ACC112 (cell line): ENCODE data around the gene FBXL7.

Experiments
- H2AFZ ChIP-seq: fragments of 200-600 bp; sonication (generic); one replicate; pipeline ENCODE4 v1.6.0; 2017; ENCODE audit warnings: antibody characterized with exemption, low read length; ENCODE audit not compliant: unreplicated experiment
- H3K27ac ChIP-seq: fragments of 200-600 bp; sonication (generic); 2 replicates; pipeline ENCODE4 v1.5.1; 2014; ENCODE audit warnings: low read depth, mild to moderate bottlenecking, antibody characterized with exemption, low read length, moderate library complexity
- H3K27me3 ChIP-seq: fragments of 200-600 bp; sonication (generic); 2 replicates; pipeline ENCODE4 v1.6.1; 2014; ENCODE audit warnings: mild to moderate bottlenecking, antibody characterized with exemption, low read length, moderate library complexity, mixed read lengths; ENCODE audit not compliant: insufficient read depth
- H3K36me3 ChIP-seq: fragments of 200-600 bp; sonication (generic); 2 replicates; pipeline ENCODE4 v1.6.1; 2016; ENCODE audit warnings: mild to moderate bottlenecking, antibody characterized with exemption, low read length, moderate library complexity, mixed read lengths; ENCODE audit not compliant: insufficient read depth
- H3K4me1 ChIP-seq: fragments of 200-600 bp; sonication (generic); one replicate; pipeline ENCODE4 v1.6.1; 2016; ENCODE audit warnings: low read length, mixed read lengths; ENCODE audit not compliant: insufficient read depth, unreplicated experiment, control insufficient read depth
- H3K4me3 ChIP-seq: fragments of 200-600 bp; sonication (generic); 2 replicates; pipeline ENCODE4 v1.5.1; 2014; ENCODE audit warnings: mild to moderate bottlenecking, low read depth, low read length
- H3K79me2 ChIP-seq: fragments of 200-600 bp; sonication (generic); one replicate; pipeline ENCODE4 v1.6.0; 2016; ENCODE audit warnings: low read length; ENCODE audit not compliant: control insufficient read depth, unreplicated experiment, insufficient read depth

The FBXL7 gene

DNA sequence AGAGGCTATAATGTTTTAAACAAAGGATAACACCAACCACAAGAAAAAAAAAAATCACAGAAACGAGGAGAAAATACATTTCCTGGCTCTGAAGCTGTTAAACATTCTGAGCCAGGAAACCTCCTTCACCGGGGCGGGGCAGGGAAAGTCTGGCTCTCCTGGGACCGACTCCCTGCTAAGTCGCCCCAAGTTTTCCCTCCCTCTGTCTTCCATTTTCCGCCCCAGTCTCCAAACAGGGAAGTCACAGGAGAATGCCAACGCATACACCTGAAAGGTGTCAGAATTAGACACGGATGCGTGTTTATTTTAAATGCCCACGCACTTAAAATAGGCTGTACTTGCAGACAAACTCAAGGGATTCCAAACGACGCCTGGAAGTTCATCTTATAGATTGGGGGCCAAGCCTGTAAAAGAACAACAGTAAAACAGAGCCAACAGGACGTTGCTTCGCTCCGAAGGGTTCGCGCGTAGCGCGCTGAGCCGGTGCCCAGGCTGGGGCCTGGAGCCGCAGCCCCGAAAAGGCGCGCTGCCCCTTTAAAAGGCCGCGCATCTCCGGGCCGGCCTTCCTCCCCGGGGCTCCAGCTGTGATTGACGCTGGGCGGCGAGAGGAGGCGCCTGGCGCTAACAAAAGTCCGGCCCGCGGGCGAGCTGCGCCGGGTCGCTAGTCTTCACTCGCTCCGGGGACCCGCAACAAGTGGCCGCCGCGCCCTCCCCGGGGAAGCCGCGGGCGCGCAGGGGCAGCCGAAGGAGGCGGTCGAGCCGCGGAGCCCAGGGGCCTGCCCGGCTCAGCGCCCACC, at the start of gene FBXL7:
Gene FBXL7, plus strand, starts transcription at position 653 of the 797 bp plus-strand sequence.
- peak within 1 kb of the TSS; percentile 80 for H3K4me3 ChIP-seq
- peak within 1 kb of the TSS; percentile 94 for H2AFZ ChIP-seq
- H3K79me2 ChIP-seq, result peaks cover 36% of the 10 kb centered on the region
- peaks cover 10% of the 10 kb centered on the region; the same call in 1 of the 2 replicates for H3K27me3 ChIP-seq
- peak within 1 kb of the TSS; percentile 55 for H3K27ac ChIP-seq
- H3K4me1 ChIP-seq, result peaks cover 6% of the 10 kb centered on the region
- 0 out of 2 replicates have a peak, but pooled peaks cover 3% of the 10 kb centered on the region for H3K36me3 ChIP-seq

DNA sequence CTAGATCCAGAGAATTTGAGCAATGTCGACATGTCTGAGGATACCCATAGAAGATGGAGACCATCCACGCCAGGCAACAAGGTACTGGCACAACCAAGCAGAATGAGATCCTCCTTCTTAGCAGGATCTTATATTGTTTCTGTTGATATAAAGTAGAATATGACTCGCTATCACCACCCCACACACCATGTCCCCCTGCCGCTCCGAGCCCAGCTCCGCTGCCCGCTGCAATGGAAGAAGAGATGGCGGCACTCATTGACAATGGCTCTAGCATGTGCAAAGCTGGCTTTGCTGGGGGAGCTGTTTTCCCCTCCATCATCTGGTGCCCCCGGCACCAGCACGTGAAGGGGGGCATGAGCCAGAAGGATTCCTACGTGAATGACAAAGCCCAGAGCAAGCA, 49.5 kb upstream of the FBXL7 start:
- Histone ChIP-seq H3K4me3 (no peak overlapping the region), H3K79me2 (no peaks in the 10 kb centered on the region)

GRCh38 chr5:15450949-15451348, 49.0 kb upstream of the FBXL7 start:
- Histone ChIP-seq H3K79me2 (no peaks in the 10 kb centered on the region), H2AFZ (no peak overlapping the region), H3K27me3 (peaks cover 29% of the 10 kb centered on the region)

More for the DNA sequence above, 49.5 kb upstream of the FBXL7 start:
- H3K27ac ChIP-seq, result no peak overlapping the region
- H3K4me1 ChIP-seq, result no peaks in the 10 kb centered on the region
- H3K36me3 ChIP-seq, result no peaks in the 10 kb centered on the region
- no peak overlapping the region for H2AFZ ChIP-seq
- peaks cover 27% of the 10 kb centered on the region for H3K27me3 ChIP-seq

DNA sequence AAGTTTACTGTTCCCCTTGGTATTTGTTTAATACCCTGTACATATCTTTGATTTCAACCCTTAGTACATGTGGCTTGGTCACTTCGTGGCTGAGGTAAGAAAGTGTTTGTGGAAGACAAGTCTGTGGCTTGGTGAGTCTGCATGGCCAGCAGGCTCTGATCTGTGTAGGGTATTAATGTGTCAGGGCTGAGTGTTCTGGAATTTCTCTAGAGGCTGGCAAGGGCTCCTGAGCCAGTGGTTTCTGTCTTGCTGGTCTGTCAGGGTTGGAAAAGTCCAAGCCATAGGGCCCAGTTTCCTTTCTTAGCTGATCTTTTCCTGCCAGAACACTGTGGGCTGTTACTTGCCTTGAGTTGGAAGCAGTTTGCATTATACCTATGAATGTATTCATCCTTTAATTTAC, 48.0 kb upstream of the FBXL7 start:
- Histone ChIP-seq H3K36me3 (no peaks in the 10 kb centered on the region), H3K27ac (no peak overlapping the region), H3K4me3 (no peak overlapping the region), H2AFZ (no peak overlapping the region), H3K27me3 (peaks cover 22% of the 10 kb centered on the region), H3K4me1 (no peaks in the 10 kb centered on the region), H3K79me2 (no peaks in the 10 kb centered on the region)

More at GRCh38 chr5:15450949-15451348, 49.0 kb upstream of the FBXL7 start:
- Histone ChIP-seq H3K27ac (no peak overlapping the region), H3K4me3 (no peak overlapping the region), H3K36me3 (no peaks in the 10 kb centered on the region), H3K4me1 (no peaks in the 10 kb centered on the region)

DNA sequence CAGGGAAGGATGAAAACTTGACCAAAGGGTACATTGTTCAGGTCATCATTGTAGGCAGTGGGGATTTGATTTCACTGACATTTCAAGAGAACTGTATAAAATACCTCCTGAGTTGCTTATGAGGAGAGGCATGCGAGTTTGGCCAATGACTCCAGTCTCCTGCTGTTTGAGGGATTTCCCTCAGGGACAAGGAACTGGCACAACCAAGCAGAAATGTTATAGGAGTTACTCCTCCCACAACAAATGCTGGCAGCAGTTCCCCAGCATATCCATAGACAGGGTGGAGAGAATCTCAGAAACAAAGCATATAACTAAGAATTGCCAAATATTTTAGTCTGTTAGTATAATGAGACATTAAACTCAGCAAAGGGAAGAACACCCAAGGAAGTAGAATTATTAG, 47.2 kb upstream of the FBXL7 start:
- H3K4me3 ChIP-seq, result no peak overlapping the region
- H3K27ac ChIP-seq, result no peak overlapping the region
- H2AFZ ChIP-seq, result no peak overlapping the region
- H3K36me3 ChIP-seq, result no peaks in the 10 kb centered on the region
- H3K4me1 ChIP-seq, result no peaks in the 10 kb centered on the region
- H3K79me2 ChIP-seq, result no peaks in the 10 kb centered on the region
- peaks cover 17% of the 10 kb centered on the region for H3K27me3 ChIP-seq

- no peak overlapping the region for H3K4me3 ChIP-seq
- H3K27me3 ChIP-seq, result peaks cover 67% of the 10 kb centered on the region
- no peaks in the 10 kb centered on the region for H3K36me3 ChIP-seq
- H3K27ac ChIP-seq, result no peak overlapping the region
- H3K4me1 ChIP-seq, result no peaks in the 10 kb centered on the region
- H2AFZ ChIP-seq, result no peak overlapping the region
- no peaks in the 10 kb centered on the region for H3K79me2 ChIP-seq
Observed at GRCh38 chr5:15459200-15459599, 40.8 kb upstream of the FBXL7 start.

GRCh38 chr5:15463231-15463980, 36.6 kb upstream of the FBXL7 start:
- H3K27me3 ChIP-seq, result peaks cover 87% of the 10 kb centered on the region
- H3K4me3 ChIP-seq, result no peak overlapping the region
- no peaks in the 10 kb centered on the region for H3K4me1 ChIP-seq
- no peaks in the 10 kb centered on the region for H3K79me2 ChIP-seq
- H3K27ac ChIP-seq, result no peak overlapping the region
- no peaks in the 10 kb centered on the region for H3K36me3 ChIP-seq
- no peak overlapping the region for H2AFZ ChIP-seq

GRCh38 chr5:15472116-15472515, 27.9 kb upstream of the FBXL7 start:
- Histone ChIP-seq H3K4me1 (no peaks in the 10 kb centered on the region), H3K27me3 (peaks cover 68% of the 10 kb centered on the region), H3K79me2 (no peaks in the 10 kb centered on the region), H2AFZ (no peak overlapping the region), H3K27ac (no peak overlapping the region), H3K36me3 (no peaks in the 10 kb centered on the region), H3K4me3 (no peak overlapping the region)

DNA sequence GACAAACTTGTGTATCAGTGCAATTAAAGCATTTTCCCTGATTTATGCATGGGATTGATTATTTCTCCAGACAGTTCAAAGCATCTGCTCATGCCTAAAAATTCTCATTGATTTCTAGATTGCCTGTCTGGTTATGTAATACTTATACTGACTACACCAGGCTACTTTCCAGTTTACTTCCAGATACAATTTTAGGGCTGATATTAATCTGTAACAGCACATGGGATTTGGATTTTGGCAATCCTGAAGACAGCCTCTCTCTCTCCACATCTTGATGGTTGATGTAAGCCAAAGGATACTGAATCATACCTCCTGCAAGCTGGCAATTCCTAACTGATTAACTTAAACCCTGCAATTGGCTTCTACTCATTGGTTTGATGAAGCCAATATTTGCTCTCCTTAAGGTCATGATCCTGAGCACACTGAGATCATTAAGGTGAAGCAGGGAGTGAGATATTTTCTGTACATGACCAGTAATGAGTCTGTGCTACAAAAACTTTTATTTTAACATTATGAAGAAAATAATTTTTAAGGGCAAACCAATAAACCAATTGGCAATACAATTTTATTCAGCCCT, 25.7 kb upstream of the FBXL7 start:
- no peak overlapping the region for H2AFZ ChIP-seq
- H3K4me3 ChIP-seq, result no peak overlapping the region
- H3K79me2 ChIP-seq, result no peaks in the 10 kb centered on the region
- H3K27ac ChIP-seq, result no peak overlapping the region
- H3K4me1 ChIP-seq, result no peaks in the 10 kb centered on the region
- no peaks in the 10 kb centered on the region for H3K36me3 ChIP-seq
- H3K27me3 ChIP-seq, result peaks cover 52% of the 10 kb centered on the region

DNA sequence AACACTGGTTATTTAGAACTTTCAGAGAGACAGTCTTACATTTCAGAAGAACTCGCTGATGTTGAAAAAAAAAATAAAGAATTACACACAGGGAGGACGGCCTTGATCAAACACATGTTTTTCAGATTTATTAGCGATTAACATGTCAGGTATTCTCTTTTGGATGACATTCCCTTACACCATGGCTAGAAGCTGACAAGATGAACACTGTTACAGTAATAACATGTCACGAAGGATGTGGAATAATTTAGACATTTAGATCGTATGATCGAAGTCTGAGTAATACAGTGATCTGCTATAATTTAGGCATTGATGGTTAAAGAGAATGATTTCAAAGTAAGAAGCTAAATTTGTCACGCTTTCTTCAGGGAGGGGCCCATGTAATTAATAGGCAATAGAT, 24.6 kb upstream of the FBXL7 start:
- Histone ChIP-seq H2AFZ (no peak overlapping the region), H3K27ac (no peak overlapping the region), H3K79me2 (no peaks in the 10 kb centered on the region), H3K27me3 (peaks cover 47% of the 10 kb centered on the region), H3K36me3 (no peaks in the 10 kb centered on the region), H3K4me3 (no peak overlapping the region), H3K4me1 (no peaks in the 10 kb centered on the region)
